IPS DF 6.9 (cell line): ENCODE data around the gene MCOLN2.

ENCODE experiments used
- DNase-seq: peaks from one replicate; pipeline ENCODE4 v3.0.0-alpha.2; 2013; ENCODE audit warnings: low read depth, low spot score
- H3K27ac ChIP-seq: one replicate; pipeline ENCODE4 v1.5.1; 2013; ENCODE audit warnings: low read length, control low read depth
- H3K27me3 ChIP-seq: 2 replicates; pipeline ENCODE4 v1.6.1; 2013; ENCODE audit warnings: mild to moderate bottlenecking, low read length; ENCODE audit not compliant: control insufficient read depth, insufficient read depth
- H3K36me3 ChIP-seq: 2 replicates; pipeline ENCODE4 v1.6.1; 2013; ENCODE audit warnings: low read length; ENCODE audit not compliant: control insufficient read depth, insufficient read depth
- H3K4me1 ChIP-seq: 2 replicates; pipeline ENCODE4 v1.6.1; 2013; ENCODE audit warnings: low read length; ENCODE audit not compliant: control insufficient read depth, insufficient read depth
- H3K4me3 ChIP-seq: 2 replicates; pipeline ENCODE4 v1.5.1; 2013; ENCODE audit warnings: mild to moderate bottlenecking, low read length
- H3K9me3 ChIP-seq: 2 replicates; pipeline ENCODE4 v1.6.1; 2013; ENCODE audit warnings: low read length, inconsistent platforms; ENCODE audit not compliant: control insufficient read depth, insufficient read depth
- WGBS: extraction: QIAGEN DNeasy Blood & Tissue Kit; methylation state at CpG from one replicate; pipeline ENCODE4 v1.1.7; 2013; ENCODE audit warnings: mixed read lengths, missing lambda C conversion rate; ENCODE audit not compliant: insufficient read length, insufficient coverage; 5-methylcytosine and 5-hydroxymethylcytosine counted together

Gene MCOLN2

DNA sequence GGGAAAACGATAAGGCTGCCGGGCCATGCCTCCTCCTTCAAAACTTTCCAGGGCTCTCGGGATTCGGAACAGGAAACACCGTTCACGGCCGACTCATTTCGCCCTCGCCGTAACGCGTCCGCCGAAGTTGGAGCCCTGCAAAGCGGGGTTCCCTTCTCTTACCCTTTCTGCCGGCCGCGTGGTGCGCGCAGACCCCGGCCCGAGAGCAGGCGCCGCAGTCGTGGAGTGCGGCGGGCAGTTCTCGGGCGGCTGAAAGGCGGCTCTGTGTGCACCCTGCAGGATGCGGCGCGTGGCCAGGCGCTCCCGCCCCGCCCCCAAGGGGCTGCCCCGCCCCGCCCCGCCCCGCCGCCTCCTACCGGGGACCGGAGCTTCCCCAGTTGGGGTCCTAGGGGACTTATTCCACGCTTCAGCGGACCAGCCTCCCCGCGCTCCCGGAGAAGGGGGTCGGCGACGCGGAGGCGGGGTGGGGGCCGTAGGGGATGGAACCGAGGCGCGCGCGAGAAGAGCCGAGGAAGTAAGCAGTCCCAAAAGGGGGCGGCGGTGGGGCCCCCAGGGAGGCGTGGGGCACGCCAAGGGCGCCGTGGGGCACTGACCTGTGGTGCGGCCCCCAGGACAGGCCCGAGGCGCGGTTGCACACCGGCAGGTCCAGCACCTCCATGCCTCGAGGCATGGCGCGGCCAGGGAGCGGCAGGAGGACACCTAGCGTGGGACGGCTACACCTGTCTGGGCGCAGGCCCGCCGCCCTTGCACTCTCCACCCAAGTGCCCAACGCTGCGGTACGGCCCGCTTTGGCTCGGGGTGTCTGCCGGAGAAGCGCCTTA, at the start of gene MCOLN2:
MCOLN2 (minus strand) TSS at position 268 of the 821 bp plus-strand sequence; CDS start at position 27, 241 bp downstream.
- H3K27me3 ChIP-seq, result peaks cover 22% of the 10 kb centered on the region
- H3K9me3 ChIP-seq, result no peaks in the 10 kb centered on the region
- WGBS, result no CpG with 5 or more reads among the region's 87 CpGs
- H3K4me1 ChIP-seq, result peaks cover 3% of the 10 kb centered on the region; the same call in 1 of the 2 replicates
- no peak for DNase-seq
- no peak within 1 kb of the TSS for H3K27ac ChIP-seq
- H3K4me3 ChIP-seq, result peak within 1 kb of the TSS; percentile 66
- H3K36me3 ChIP-seq, result no peaks in the 10 kb centered on the region; the same call in 1 of the 2 replicates

DNA sequence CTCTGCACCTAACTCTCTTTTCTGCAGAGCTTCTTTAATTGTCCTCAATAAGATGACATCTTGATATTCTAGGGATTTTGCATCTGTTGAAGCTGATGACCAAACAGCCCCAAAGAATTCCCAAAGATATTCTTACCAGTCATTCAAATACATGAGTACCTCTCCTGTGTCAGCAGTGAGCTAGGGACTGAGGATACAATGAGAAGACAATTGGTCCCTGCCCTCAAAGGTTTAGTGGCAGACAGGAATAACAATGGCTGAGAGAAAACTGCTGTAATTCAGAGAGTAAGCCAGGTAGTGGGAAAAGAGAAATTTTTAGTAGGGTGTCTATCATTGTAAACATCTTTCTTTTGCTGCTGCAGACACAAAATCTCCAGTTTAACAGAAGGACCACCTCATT, 45.5 kb upstream of the MCOLN2 start:
- DNase-seq, result no peak
- Histone ChIP-seq H3K27me3 (peaks cover 11% of the 10 kb centered on the region), H3K4me3 (no peak overlapping the region), H3K9me3 (no peaks in the 10 kb centered on the region), H3K4me1 (no peaks in the 10 kb centered on the region), H3K27ac (no peak overlapping the region), H3K36me3 (no peaks in the 10 kb centered on the region)

DNA sequence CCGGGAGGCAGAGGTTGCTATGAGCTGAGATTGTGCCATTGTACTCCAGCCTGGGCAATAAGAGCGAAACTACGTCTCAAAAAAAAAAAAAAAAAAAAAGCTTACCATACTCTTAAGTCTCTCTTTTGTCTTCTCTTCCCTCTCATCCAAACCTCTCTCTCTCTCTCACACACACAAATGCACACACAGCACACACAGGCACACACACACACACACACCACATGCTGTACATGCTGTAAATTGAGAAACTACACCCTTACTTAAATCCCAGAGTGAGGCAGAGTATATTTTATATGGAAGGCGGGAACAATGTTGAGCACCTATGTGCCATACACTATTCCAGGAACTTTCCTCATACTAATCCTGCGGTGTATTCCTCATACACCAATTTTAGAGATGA, 44.9 kb upstream of the MCOLN2 start:
- no peak for DNase-seq
- no peak overlapping the region for H3K4me3 ChIP-seq
- WGBS, result no CpG with 5 or more reads among the region's 5 CpGs
- no peaks in the 10 kb centered on the region for H3K36me3 ChIP-seq
- no peak overlapping the region for H3K27ac ChIP-seq
- H3K9me3 ChIP-seq, result no peaks in the 10 kb centered on the region
- no peaks in the 10 kb centered on the region for H3K4me1 ChIP-seq
- peaks cover 5% of the 10 kb centered on the region for H3K27me3 ChIP-seq

DNA sequence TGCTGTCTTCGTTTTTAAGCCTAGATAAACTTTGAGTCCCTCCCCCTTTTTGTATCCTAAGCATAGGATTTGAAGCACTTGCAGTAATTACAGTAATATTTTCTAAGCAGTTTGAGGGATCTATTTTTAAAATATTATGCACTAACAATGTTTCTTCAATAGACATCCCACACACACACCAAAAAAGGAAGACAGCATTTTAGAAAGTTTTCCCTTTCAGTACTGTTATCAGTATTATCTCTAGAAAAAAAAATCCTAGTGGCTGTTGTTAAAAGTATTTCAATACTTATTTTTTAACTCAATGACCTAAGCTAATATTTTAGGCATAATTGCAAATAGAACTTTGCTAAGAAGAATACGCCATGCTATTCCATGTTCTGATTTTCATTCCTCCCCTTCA, 36.3 kb upstream of the MCOLN2 start:
- DNase-seq, result no peak
- Histone ChIP-seq H3K4me3 (no peak overlapping the region), H3K4me1 (no peaks in the 10 kb centered on the region), H3K36me3 (no peaks in the 10 kb centered on the region), H3K9me3 (no peaks in the 10 kb centered on the region), H3K27me3 (no peaks in the 10 kb centered on the region), H3K27ac (no peak overlapping the region)
- WGBS, result no CpG with 5 or more reads among the region's 2 CpGs

DNA sequence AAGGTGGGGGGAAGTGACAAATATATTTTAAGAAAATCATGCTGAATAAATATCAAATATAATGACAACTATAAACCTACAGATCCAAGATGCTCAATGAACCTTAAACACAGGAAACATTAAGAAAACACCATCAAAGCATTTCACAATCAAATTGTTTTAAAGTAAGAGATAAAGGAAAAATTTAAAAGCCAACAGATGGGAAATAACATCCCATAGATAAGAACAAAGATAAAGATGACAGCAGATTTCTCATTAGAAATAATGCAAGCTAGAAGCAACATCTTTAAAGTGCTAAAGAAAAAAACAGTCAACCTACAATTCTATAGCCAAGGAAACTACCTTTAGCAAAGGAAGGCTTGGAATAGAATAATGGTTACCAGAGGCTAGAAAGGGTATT, 33.6 kb upstream of the MCOLN2 start:
- Histone ChIP-seq H3K27ac (no peak overlapping the region), H3K4me3 (no peak overlapping the region), H3K36me3 (no peaks in the 10 kb centered on the region), H3K27me3 (no peaks in the 10 kb centered on the region), H3K9me3 (no peaks in the 10 kb centered on the region), H3K4me1 (no peaks in the 10 kb centered on the region)
- DNase-seq, result no peak

DNA sequence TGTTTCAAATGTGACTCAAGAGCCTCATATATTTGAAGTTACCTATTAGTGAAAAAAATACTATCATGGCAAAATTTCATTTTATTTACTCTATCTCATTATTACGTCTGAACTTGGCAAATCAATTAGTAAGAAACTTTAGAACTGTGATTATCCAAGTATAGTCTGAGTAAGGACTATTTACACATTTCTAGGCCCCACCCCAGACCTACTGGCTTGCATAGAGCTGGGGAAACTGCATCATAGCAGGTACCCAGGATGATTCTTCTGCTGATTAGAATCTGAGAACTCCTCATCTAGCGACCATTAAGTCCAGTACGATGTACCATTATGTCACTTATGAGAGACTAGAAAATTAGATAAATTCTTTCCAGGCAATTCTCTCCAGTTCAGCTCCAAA, 31.2 kb upstream of the MCOLN2 start:
- no peak for DNase-seq
- Histone ChIP-seq H3K4me1 (no peaks in the 10 kb centered on the region), H3K36me3 (no peaks in the 10 kb centered on the region), H3K4me3 (no peak overlapping the region), H3K27ac (no peak overlapping the region), H3K9me3 (no peaks in the 10 kb centered on the region), H3K27me3 (no peaks in the 10 kb centered on the region)
- WGBS, result no CpG with 5 or more reads among the region's 3 CpGs

DNA sequence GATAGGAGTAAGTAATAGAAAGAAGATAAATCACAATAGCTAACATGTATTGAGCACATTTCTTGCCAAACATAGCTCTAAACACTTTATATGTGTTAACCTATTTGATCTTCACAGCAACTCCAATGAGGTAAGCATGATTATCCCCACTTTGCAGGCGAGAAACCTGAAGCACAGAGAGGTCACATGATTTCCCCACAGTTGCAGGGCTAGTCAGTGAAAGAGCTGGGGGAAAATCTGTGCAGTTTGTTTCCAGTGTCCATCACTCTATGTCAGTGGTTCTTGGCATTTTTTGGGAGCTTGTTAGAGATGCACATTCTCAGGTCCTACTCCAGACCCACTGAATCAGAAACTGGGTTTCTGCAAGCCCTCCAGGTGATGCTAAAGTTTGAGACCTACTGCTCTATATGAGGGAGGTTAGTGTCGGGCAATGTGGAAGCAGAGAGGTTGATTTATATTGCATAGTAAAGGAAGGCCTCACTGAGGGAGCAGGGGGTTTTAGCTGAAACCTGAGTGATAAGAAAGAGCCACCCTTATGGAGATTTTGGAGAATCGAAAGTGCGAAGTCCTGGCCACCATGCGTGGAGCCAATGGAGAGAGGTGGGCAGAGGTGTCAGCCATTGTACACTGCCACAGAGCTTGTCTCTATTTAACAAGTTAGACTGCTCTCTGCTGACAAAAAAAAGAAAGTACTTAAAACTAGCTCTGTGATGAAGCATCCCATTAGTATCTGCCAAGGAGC, 30.5 kb upstream of the MCOLN2 start:
- no peak overlapping the region for H3K4me3 ChIP-seq

DNA sequence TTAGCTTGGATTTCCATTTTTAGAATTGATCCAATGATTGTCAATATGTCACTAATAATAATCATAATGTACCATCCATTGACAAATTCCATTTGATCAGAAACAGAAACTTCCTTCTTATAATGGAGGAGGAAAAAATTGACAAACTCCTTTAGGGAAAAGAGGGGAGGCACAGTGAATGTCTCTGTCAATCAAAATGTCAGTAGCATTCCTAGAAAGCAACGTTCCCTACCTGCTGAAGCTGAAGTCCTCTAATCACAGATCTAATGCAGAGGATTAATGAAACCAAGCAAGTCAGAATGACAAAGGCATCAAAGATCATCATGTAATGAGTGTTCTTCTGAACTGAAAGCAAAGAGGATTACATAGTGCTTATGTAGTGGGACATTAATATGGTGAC, 29.0 kb upstream of the MCOLN2 start:
- H3K36me3 ChIP-seq, result no peaks in the 10 kb centered on the region
- WGBS, result no CpG with 5 or more reads among the region's 1 CpG
- no peak for DNase-seq
- no peak overlapping the region for H3K4me3 ChIP-seq
- no peak overlapping the region for H3K27ac ChIP-seq
- H3K4me1 ChIP-seq, result no peaks in the 10 kb centered on the region
- H3K9me3 ChIP-seq, result no peaks in the 10 kb centered on the region
- H3K27me3 ChIP-seq, result no peaks in the 10 kb centered on the region

More for the DNA sequence above, 30.5 kb upstream of the MCOLN2 start:
- Histone ChIP-seq H3K36me3 (no peaks in the 10 kb centered on the region), H3K27ac (no peak overlapping the region), H3K27me3 (no peaks in the 10 kb centered on the region), H3K4me1 (no peaks in the 10 kb centered on the region), H3K9me3 (no peaks in the 10 kb centered on the region)
- WGBS, result no CpG with 5 or more reads among the region's 5 CpGs
- no peak for DNase-seq

DNA sequence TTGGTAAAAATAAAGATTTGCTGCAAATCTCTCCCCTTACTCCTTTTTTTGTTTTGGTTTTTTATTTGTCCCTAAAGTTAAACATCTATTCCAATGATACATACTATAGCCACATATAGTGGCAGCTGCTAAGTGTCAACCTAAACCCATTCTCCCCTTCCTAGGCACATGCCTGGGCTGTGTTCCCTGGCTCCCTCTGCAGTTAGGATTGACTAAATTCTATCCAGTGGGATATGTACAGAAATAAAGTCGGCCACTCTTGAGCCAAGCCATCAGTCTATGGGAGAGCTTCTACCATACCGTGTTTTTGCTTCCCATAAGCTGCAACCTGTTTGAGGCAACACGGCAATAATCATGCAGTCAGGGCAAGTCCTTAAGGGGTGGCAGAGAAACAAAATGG, 27.8 kb upstream of the MCOLN2 start:
- H3K27ac ChIP-seq, result no peak overlapping the region
- WGBS, result no CpG with 5 or more reads among the region's 3 CpGs
- no peaks in the 10 kb centered on the region for H3K27me3 ChIP-seq

DNA sequence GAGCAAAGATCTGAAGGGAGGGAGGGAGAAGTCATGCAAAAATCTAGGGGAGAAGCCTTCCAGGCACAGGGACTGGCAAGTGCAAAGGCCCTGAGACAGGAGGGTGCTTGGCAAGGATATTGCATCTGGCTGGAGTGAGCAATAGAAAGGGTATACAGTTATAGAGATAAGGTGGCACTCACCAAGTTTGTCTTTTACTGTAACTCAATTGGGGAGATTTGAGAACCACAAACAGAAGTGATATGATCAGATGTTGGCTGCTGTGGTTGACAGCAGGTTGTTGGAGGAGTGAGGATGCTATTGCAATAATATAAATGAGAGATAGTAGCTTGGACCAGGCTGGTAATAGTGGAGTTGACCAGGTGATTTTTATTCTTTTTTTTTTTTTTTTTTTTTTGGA, 25.8 kb upstream of the MCOLN2 start:
- H3K36me3 ChIP-seq, result no peaks in the 10 kb centered on the region
- H3K27me3 ChIP-seq, result no peaks in the 10 kb centered on the region
- no peaks in the 10 kb centered on the region for H3K9me3 ChIP-seq
- no peak overlapping the region for H3K27ac ChIP-seq
- no peak for DNase-seq
- H3K4me3 ChIP-seq, result no peak overlapping the region
- no peaks in the 10 kb centered on the region for H3K4me1 ChIP-seq

More for the DNA sequence above, 27.8 kb upstream of the MCOLN2 start:
- Histone ChIP-seq H3K4me3 (no peak overlapping the region), H3K36me3 (no peaks in the 10 kb centered on the region), H3K4me1 (no peaks in the 10 kb centered on the region), H3K9me3 (no peaks in the 10 kb centered on the region)
- no peak for DNase-seq

DNA sequence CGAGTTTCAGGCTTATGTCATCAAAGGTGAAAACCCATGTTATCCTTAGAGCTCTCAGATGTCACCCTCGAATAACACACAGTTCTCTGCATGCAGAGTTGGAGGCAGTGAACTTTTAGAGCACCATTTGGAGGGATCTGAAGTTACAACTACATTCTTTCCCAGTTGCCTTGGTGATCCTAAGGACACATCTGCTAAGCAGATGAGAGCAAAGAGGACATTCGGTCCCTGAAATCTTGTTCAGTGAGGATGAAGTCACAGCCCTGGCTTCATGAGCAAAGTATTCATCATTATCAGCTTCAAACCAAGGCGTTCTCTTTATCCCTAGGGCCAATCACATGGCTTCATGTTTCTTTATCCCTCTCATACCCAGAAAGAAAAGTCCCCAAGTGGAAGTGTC, 23.1 kb upstream of the MCOLN2 start:
- Histone ChIP-seq H3K27ac (no peak overlapping the region), H3K9me3 (no peaks in the 10 kb centered on the region), H3K36me3 (no peaks in the 10 kb centered on the region), H3K4me3 (no peak overlapping the region), H3K4me1 (no peaks in the 10 kb centered on the region), H3K27me3 (no peaks in the 10 kb centered on the region)
- WGBS, result no CpG with 5 or more reads among the region's 4 CpGs
- no peak for DNase-seq
